H1 (cell line): ENCODE results near the gene DUOXA2. TPM values are rescaled to one million over a fixed set of nuclear protein-coding genes. Genes with fewer than 3 reads are reported as not detected.

Experiments used
- CTCF ChIA-PET: fragments of 300-600 bp; sonication (Branson Sonifier 250); formaldehyde crosslinking; loops from one replicate; lab custom pipeline; 2021; ENCODE audit not compliant: partially characterized antibody; lab: Charles Lee
- POLR2A ChIA-PET: fragments of 300-600 bp; sonication (Branson Sonifier 250); formaldehyde crosslinking; loops from one replicate; lab custom pipeline; 2021; ENCODE audit warnings: inconsistent platforms; ENCODE audit not compliant: partially characterized antibody; lab: Charles Lee
- DNase-seq, 2 experiments: peaks; one replicate each; pipeline versions ENCODE4 v3.0.0 to v3.0.0-alpha.2; 2010 to 2022; ENCODE audit warnings: low spot score in 2 of 2, low read depth in 1 of 2, mixed read lengths in 1 of 2
- FAIRE-seq: peaks from 2 replicates; lab custom pipeline; 2011; peaks lifted over from hg19 to GRCh38; lab: Jason Lieb, UNC
- H2AFZ ChIP-seq: 2 replicates; pipeline ENCODE4 v1.8.1; 2012; ENCODE audit warnings: low read length, inconsistent platforms
- H2AK5ac ChIP-seq: 2 replicates; pipeline ENCODE4 v1.6.1; 2013; ENCODE audit warnings: low read depth, low read length
- H2BK120ac ChIP-seq: replicated peaks from 2 replicates; pipeline ENCODE3; 2013; ENCODE audit warnings: low read depth, low read length, inconsistent platforms
- H2BK12ac ChIP-seq: 2 replicates; pipeline ENCODE4 v1.6.1; 2013; ENCODE audit warnings: low read depth, low read length
- H2BK15ac ChIP-seq: 2 replicates; pipeline ENCODE4 v1.6.1; 2013; ENCODE audit warnings: low read length
- H2BK20ac ChIP-seq: 2 replicates; pipeline ENCODE4 v1.6.1; 2013; ENCODE audit warnings: low read length
- H2BK5ac ChIP-seq: 2 replicates; pipeline ENCODE4 v1.6.1; 2013; ENCODE audit warnings: low read depth, low read length
- H3K14ac ChIP-seq: 2 replicates; pipeline ENCODE4 v1.6.1; 2013; ENCODE audit warnings: inconsistent platforms; ENCODE audit not compliant: insufficient read length
- H3K18ac ChIP-seq: 2 replicates; pipeline ENCODE4 v1.6.1; 2013; ENCODE audit warnings: low read length; ENCODE audit errors: extremely low read depth
- H3K23ac ChIP-seq: 2 replicates; pipeline ENCODE4 v1.6.1; 2013; ENCODE audit warnings: inconsistent platforms; ENCODE audit not compliant: insufficient read length
- H3K23me2 ChIP-seq: 2 replicates; pipeline ENCODE4 v1.6.1; 2013; ENCODE audit warnings: low read depth, low read length
- H3K27ac ChIP-seq: 2 replicates; pipeline ENCODE4 v1.6.1; 2011; ENCODE audit warnings: low read depth, low read length, inconsistent platforms
- H3K27me3 ChIP-seq, 4 experiments: replicated peaks in 1 of 4; 1 replicate in 1 of 4; 2 replicates in 3 of 4; pipeline versions ENCODE4 v1.6.1 to v1.8.1; 2011 to 2013; ENCODE audit warnings: low read length in 3 of 4, mild to moderate bottlenecking in 3 of 4, inconsistent platforms in 2 of 4, mixed read lengths in 2 of 4, moderate library complexity in 1 of 4; ENCODE audit not compliant: control insufficient read depth in 3 of 4, insufficient read depth in 3 of 4; ENCODE audit errors: extremely low read depth in 1 of 4
- H3K36me3 ChIP-seq, 4 experiments: 2 replicates each; pipeline versions ENCODE4 v1.6.1 to v1.8.1; 2011 to 2013; ENCODE audit warnings: mild to moderate bottlenecking in 4 of 4, low read length in 3 of 4, moderate library complexity in 2 of 4, control low read depth in 1 of 4, inconsistent platforms in 1 of 4; ENCODE audit not compliant: insufficient read depth in 4 of 4, control insufficient read depth in 2 of 4
- H3K4ac ChIP-seq: replicated peaks from 2 replicates; pipeline ENCODE3; 2013; ENCODE audit warnings: low read length, low read depth, mixed read lengths, inconsistent platforms; ENCODE audit not compliant: insufficient read length
- H3K4me1 ChIP-seq, 4 experiments: replicated peaks in 1 of 4; 1 replicate in 1 of 4; 2 replicates in 3 of 4; pipeline versions ENCODE4 v1.6.1 to v1.8.1; 2011 to 2013; ENCODE audit warnings: low read length in 3 of 4, inconsistent platforms in 2 of 4, mixed read lengths in 1 of 4; ENCODE audit not compliant: insufficient read depth in 4 of 4, control insufficient read depth in 3 of 4
- H3K4me2 ChIP-seq, 2 experiments: 2 replicates each; pipeline versions ENCODE4 v1.6.1 to v1.8.1; 2011 to 2013; ENCODE audit warnings: low read depth in 2 of 2, low read length in 2 of 2, control low read depth in 1 of 2, inconsistent platforms in 1 of 2, mild to moderate bottlenecking in 1 of 2; ENCODE audit not compliant: insufficient read depth in 1 of 2
- H3K4me3 ChIP-seq, 4 experiments: fragments of 200-600, 300-600 bp in 1 of 4; sonication (generic), shearing (Covaris generic), sonication (Bioruptor Twin) in 1 of 4; 2 replicates each; pipeline versions ENCODE4 v1.5.1 to v1.8.1; 2011 to 2016; ENCODE audit warnings: low read length in 4 of 4, low read depth in 3 of 4, control low read depth in 2 of 4, inconsistent platforms in 2 of 4, mild to moderate bottlenecking in 2 of 4, mixed read lengths in 1 of 4, moderate library complexity in 1 of 4; ENCODE audit not compliant: insufficient read depth in 2 of 4; ENCODE audit errors: extremely low read depth in 1 of 4
- H3K56ac ChIP-seq: replicated peaks from 2 replicates; pipeline ENCODE3; 2013; ENCODE audit warnings: low read depth, mild to moderate bottlenecking, mixed read lengths, low read length, inconsistent platforms; ENCODE audit not compliant: insufficient read length
- H3K79me1 ChIP-seq: 2 replicates; pipeline ENCODE4 v1.6.1; 2013; ENCODE audit warnings: low read depth, low read length, control low read depth
- H3K79me2 ChIP-seq, 2 experiments: 2 replicates each; pipeline versions ENCODE4 v1.6.1 to v1.8.1; 2012 to 2013; ENCODE audit warnings: low read length in 2 of 2, mild to moderate bottlenecking in 2 of 2, inconsistent platforms in 1 of 2; ENCODE audit not compliant: insufficient read depth in 2 of 2, control insufficient read depth in 1 of 2
- H3K9ac ChIP-seq, 4 experiments: replicated peaks in 1 of 4; 1 replicate in 1 of 4; 2 replicates in 3 of 4; pipeline versions ENCODE4 v1.6.1 to v1.8.1; 2011 to 2013; ENCODE audit warnings: low read depth in 3 of 4, low read length in 3 of 4, control low read depth in 2 of 4, mild to moderate bottlenecking in 2 of 4, moderate library complexity in 2 of 4, inconsistent platforms in 1 of 4; ENCODE audit errors: extremely low read depth in 1 of 4
- H3K9me3 ChIP-seq, 2 experiments: 2 replicates each; pipeline versions ENCODE4 v1.6.1 to v1.8.1; 2012 to 2013; ENCODE audit warnings: mild to moderate bottlenecking in 2 of 2, moderate library complexity in 2 of 2, control low read depth in 1 of 2, inconsistent platforms in 1 of 2, low read depth in 1 of 2, low read length in 1 of 2, mixed read lengths in 1 of 2; ENCODE audit not compliant: insufficient read depth in 2 of 2
- H4K20me1 ChIP-seq, 2 experiments: replicated peaks in 1 of 2; 2 replicates each; pipeline versions ENCODE3 to v1.8.1; 2011 to 2013; ENCODE audit warnings: inconsistent platforms in 2 of 2, low read length in 2 of 2, mild to moderate bottlenecking in 1 of 2; ENCODE audit not compliant: insufficient read depth in 2 of 2, control insufficient read depth in 1 of 2
- H4K5ac ChIP-seq: 2 replicates; pipeline ENCODE4 v1.6.1; 2013; ENCODE audit warnings: low read length, low read depth, mixed read lengths, inconsistent platforms; ENCODE audit not compliant: insufficient read length
- H4K8ac ChIP-seq: 2 replicates; pipeline ENCODE4 v1.8.0; 2013; ENCODE audit warnings: mild to moderate bottlenecking, moderate library complexity, low read length, inconsistent platforms; ENCODE audit not compliant: insufficient read depth; ENCODE audit errors: extremely low read depth
- H4K91ac ChIP-seq: replicated peaks from 2 replicates; pipeline ENCODE3; 2013; ENCODE audit warnings: low read length, mixed read lengths, inconsistent platforms; ENCODE audit not compliant: insufficient read length
- CBX8 ChIP-seq: fragments of 300-800, 300-1000 bp; sonication (generic); IDR thresholded peaks from 2 replicates; pipeline ENCODE4 v1.7.1; 2016; ENCODE audit warnings: low read depth, low read length, borderline replicate concordance
- CHD1 ChIP-seq: IDR thresholded peaks from 2 replicates; pipeline ENCODE4 v1.6.1; 2012; ENCODE audit warnings: low read depth, low read length, improper control_type of control experiment
- CTBP2 ChIP-seq: IDR thresholded peaks from 2 replicates; pipeline ENCODE4 v1.7.0; 2011; ENCODE audit warnings: borderline replicate concordance, mild to moderate bottlenecking, moderate library complexity, mixed read lengths, low read length; ENCODE audit not compliant: insufficient read depth, insufficient read length
- WGBS, 2 experiments: shearing (Covaris generic) in 1 of 2; methylation state at CpG; one replicate each; pipeline versions ENCODE4 v1.1.6 to v1.1.7; 2013 to 2015; ENCODE audit warnings: low lambda C conversion rate in 2 of 2, mixed read lengths in 2 of 2, inconsistent platforms in 1 of 2, low coverage in 1 of 2, missing lambda C conversion rate in 1 of 2; ENCODE audit not compliant: insufficient replicate concordance in 2 of 2, insufficient coverage in 1 of 2, insufficient read length in 1 of 2; ENCODE audit errors: extremely low coverage in 1 of 2, missing lambda C conversion rate in 1 of 2; 5-methylcytosine and 5-hydroxymethylcytosine counted together
- polyA plus RNA-seq, 7 experiments: library from polyadenylated mRNA; depleted of rRNA in 3 of 7; stranded (reverse) in 5 of 7; unstranded in 2 of 7; fragments of >200 nt in 5 of 7; fragments of 200-250 nt in 2 of 7; gene quantifications; 1 replicate in 5 of 7; 2 replicates in 1 of 7; 4 replicates in 1 of 7; pipeline versions ENCODE4 v1.2.1 to v1.2.3, GENCODE V29; 2011 to 2013; ENCODE audit warnings: missing spikeins in 2 of 7, mixed read lengths in 2 of 7
- total RNA-seq: library from RNA; stranded (reverse); fragmentation: NEBNext Ultra II Directional; extraction: Animal tissue kit (Norgen Biotek cat#: 25700); gene quantifications from 2 replicates; pipeline ENCODE4 v1.2.1, GENCODE V29; 2021

Gene DUOXA2
- total and polyA plus RNA-seq, 2 of the 8 experiments (the other 6 are each of a cell fraction or from before 2014, with no cell fraction given), result 0.05 TPM; not detected in 1

GRCh38 chr15:45134046-45134445, 19.9 kb downstream of the DUOXA2 start:
- peaks cover 0 to 10% (median 6%) of the 10 kb centered on the region in 4 experiments; a peak in 5 of 7 replicates for H3K4me1 ChIP-seq
- POLR2A ChIA-PET, result interaction anchor here (1.2 to 1.9 kb wide), 4 partner anchors 18 to 67 kb away, joined by 3 to 4 read pairs (median 4); no protein-coding TSS in a partner anchor
- no peak overlapping the region for H3K4me3 ChIP-seq
- no peak overlapping the region for H3K27ac ChIP-seq
- H3K9me3 ChIP-seq, result no peaks in the 10 kb centered on the region
- H3K4ac ChIP-seq, result no peak overlapping the region
- no peak overlapping the region for H2BK5ac ChIP-seq
- no peak overlapping the region for H3K18ac ChIP-seq
- no peak overlapping the region for H3K56ac ChIP-seq
- no peak overlapping the region for H4K5ac ChIP-seq
- no peak overlapping the region for H2BK15ac ChIP-seq
- H3K27me3 ChIP-seq, result peaks cover 68 to 85% (median 76%) of the 10 kb centered on the region in 4 experiments
- no peaks in the 10 kb centered on the region for H3K36me3 ChIP-seq
- H4K8ac ChIP-seq, result no peak overlapping the region
- H2AK5ac ChIP-seq, result 0 out of 2 replicates have a peak overlapping the region, but pooled peaks have one; percentile 6
- TF ChIP-seq CBX8, result no peak
- no peak for TF ChIP-seq CTBP2
- no peak for TF ChIP-seq CHD1
- TF ChIP-seq, all 59 proteins: peak for 0
- no peak overlapping the region for H3K9ac ChIP-seq
- no peak overlapping the region for H2BK20ac ChIP-seq
- H3K4me2 ChIP-seq, result no peak overlapping the region; a peak in 1 of 4 replicates
- H2AFZ ChIP-seq, result no peak overlapping the region
- H3K23me2 ChIP-seq, result peaks cover 3% of the 10 kb centered on the region; the same call in 1 of the 2 replicates
- DNase-seq (no peak), FAIRE-seq (no peak)
- no peak overlapping the region for H4K91ac ChIP-seq
- H3K14ac ChIP-seq, result no peak overlapping the region
- 87% methylated on average over 7 of the region's 7 CpGs; no CpG with 5 or more reads in 1 of the 2 experiments for WGBS, 2 experiments
- no peaks in the 10 kb centered on the region for H3K79me1 ChIP-seq
- H4K20me1 ChIP-seq, result peaks cover 0 to 2% of the 10 kb centered on the region in 2 experiments
- no peaks in the 10 kb centered on the region for H3K79me2 ChIP-seq
- H3K23ac ChIP-seq, result no peak overlapping the region
- H2BK120ac ChIP-seq, result no peak overlapping the region
- CTCF ChIA-PET, result interaction anchor here (1.4 to 7.9 kb wide), 4 partner anchors 9 to 20 kb away, joined by 4 to 45 read pairs (median 32); partner anchors contain the start of genes DUOX2 and DUOXA2
- 0 out of 2 replicates have a peak overlapping the region, but pooled peaks have one; percentile 27 for H2BK12ac ChIP-seq
